Measurements from ENCODE around the gene ETFA.

DNA sequence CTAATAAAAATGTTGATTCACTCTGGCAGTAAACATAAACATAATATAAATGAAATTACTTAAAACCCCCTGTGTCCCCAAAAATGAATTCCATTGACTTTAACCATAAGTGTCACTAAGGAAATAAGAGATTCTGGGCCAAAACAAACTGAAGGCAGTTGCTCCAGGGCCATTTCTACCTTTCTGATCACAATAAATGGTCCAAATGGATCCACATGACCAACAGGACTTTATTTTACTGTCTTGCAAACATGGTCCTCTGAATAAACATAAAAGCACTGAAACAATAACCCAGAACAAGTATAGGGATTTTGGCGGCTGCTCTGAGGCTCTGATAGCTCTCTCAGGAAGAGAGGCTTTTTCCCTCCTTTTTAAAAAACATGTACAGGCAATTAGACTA lies 77.3 kb downstream of the ETFA start:
- no peak for TF ChIP-seq CTCF (IDR thresholded peaks at IDR 0.05; ENCODE audit: low read depth, low read length)
- TF ChIP-seq POLR2A (IDR thresholded peaks at IDR 0.05; ENCODE audit: extremely low read depth, insufficient read length) = no peak
- no peak for TF ChIP-seq MYC (IDR thresholded peaks at IDR 0.05; ENCODE audit: low read depth, low read length)
